NCI-H1417 treated with DMSO at 0.1 percent for 48 hours (cell line): ENCODE results near the gene AGO1.
"Not testable (repeated sequence)": the region's sequence is repeated elsewhere in the genome, so short reads cannot be mapped to it uniquely, and the experiment has no call there.

Experiments used
- DNase-seq: peaks from one replicate; lab custom pipeline; 2025; lab: John Stamatoyannopoulos, UW

Gene AGO1

DNA sequence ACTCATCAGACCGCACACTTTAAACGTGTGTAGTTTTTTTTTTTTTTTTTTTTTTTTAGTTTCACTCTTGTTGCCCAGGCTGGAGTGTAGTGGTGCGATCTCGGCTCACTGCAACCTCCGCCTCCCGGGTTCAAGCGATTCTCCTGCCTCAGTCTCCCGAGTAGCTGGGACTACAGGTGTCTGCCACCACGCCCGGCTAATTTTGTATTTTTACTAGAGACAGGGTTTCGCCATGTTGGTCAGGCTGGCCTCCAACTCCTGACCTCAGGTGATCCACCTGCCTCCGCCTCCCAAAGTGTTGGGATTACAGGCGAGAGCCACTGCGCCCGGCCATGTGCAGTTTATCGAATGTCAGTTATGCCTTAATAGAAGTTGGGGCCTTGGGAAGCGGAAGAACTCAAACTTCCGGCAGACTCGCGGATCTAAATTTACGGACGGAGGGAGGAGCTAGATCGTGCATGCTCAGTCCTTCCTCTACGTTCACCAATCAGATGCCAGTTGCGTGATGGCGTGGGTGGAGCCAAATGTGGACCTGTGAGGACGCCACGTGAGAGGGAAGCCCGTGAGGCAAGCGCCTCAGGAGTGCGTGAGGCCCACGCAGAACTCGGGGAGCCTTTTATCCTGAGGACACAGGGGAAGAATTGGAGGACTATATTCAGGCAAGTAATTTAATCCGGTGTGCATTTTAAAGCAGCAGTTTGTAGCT, 13.6 kb upstream of the AGO1 start:
- not testable (repeated sequence) for DNase-seq

DNA sequence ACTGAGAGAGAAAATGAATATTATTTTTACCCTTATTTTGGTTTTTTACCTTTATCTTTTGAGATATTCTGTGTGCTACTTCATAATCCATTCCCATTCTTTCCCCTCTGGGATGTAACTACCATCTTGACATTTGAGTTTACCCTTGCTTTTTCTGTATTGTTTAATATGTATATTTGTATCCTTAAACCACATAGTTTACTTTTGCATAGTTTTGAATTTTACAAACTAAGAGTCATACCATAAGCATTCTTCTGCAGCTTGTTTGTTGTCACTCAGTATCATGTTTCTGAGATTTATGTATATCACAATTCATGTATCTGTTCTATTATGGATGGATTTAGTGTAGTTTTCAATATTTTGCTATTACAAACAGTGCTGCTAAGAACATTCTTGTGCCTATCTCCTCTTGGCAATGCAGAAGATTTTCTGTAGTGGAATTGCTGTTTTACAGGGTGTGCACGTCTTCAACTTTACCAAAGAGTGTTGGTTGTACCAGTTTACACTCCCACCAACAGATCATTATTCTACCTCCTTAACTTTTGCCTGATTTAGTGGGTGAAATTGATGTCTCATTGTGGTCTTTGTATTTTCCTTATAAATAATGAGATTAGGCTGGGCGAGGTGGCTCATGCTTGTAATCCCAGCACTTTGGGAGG, 12.2 kb upstream of the AGO1 start:
- DNase-seq, result no peak

DNA sequence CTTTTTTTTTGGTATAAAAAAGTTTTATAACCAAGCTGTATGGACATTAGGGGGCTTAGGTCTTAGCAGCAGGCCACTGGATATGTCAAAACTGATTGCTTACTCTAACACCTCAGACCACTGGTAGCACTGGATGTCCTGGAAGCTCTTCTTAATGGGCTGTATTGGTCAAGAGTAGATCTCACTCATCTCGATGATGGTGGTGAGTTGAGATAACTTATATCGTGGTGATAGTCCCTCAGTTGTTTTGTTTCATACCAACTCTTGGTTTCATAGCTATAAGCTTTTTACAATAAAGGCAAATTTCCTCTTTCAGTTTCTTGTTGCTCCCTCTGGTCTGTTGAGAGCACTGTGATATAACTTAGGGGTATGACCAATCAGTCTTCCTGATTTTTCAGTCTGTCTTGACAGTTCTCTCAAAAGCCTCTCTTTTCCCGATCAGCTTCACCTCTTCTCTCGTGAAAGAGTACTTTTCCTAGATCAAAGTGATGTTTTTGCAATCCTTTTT, 9.7 kb upstream of the AGO1 start:
- DNase-seq, result no peak

DNA sequence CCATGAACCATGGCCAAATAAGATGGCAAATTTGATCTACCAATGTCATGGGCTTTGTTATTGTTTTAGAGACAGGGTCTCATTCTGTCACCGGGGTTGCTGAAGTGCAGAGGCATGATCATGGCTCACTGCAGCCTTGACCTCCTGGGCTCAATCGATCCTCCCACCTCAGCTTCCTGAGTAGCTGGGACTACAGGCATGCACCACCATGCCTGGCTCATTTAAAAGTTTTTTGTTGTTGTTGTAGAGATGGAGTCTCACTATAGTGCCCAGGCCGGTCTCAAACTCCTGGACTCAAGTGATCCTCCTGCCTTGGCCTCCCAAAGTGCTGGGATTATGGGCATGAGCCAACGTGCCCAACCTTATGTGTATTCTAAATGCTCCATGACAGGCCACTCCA, 8.9 kb upstream of the AGO1 start:
- not testable (repeated sequence) for DNase-seq

DNA sequence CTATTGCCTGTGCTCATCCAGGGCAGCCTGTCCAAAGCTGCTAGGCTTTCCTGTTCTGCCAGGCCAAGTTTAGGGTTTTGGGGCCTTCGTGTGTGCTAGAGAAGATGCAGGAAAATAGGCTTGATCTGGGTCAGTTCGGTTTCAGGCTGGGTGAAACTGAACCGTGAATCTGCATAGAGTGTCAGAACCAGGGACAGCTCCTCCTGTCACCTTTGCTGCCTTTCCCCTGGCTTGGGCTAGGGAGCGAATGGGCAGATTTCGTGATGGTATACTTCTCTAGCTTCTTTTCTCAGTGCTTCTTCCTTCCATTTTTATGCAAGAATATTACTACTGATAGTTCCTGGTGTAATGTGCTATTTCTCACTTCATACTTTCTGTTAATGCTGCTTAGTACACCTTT, 6.0 kb upstream of the AGO1 start:
- DNase-seq, result no peak

DNA sequence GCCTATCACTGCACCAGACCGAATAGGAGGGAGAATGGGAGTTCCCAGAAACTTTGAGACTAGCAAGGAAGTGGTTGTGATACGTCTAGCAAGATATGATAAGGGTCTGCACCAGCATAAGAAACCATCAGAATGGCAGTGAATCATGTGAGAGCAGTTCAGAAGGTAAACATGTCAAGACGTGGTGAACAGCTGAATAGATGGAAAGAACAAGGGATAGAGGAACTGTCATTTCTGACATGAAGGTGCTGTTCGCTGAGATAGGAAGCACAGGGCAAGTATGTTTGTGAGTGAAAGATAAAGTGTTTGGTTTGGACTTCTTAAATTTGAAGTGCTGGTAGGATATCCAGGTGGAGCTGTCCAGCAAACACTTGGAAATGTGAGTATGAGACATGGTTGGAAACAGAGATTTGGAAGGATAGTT, 1.1 kb upstream of the AGO1 start:
- no peak for DNase-seq

DNA sequence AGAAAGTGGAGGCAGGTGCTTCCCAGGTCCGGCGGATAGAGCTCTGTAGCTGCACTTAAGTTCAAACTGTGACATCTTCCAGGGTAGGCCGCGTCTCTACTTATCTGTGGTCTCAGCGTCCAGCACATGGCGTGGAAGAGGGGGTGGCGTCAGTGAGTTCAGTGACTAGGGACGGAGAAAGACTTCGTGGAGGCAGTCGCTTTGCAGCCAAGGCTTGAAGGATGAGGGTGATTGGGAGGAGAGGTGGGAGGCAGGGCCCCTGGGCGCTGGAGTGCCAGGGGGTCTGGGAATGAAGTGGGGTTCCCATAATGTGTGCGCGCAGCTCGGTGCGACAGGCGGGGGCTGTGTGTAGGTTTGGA, 444 bp upstream of the AGO1 start:
- no peak for DNase-seq

DNA sequence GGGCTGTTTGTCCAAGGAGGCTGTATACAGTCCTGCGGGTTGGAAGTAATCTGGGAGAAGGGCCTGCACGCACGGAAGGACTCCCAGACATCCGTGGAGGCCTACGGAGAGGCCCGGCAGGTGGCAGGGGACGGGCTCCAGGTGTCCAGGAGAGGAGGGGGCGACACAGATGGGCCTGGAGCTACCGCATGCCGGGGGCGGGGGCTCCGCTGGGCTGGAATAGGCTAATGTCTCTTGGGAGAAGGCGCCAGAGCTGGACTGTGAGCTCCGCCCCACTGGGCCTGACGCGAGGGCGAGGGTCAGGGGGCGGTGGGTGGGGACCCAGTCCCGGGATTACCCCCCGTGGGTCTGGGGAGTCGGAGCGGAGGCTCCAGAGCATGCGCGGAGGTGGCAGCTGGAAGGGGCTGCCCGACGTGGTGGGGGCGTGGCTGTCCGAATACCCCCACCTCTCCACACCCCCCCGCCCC, 659 bp downstream of the AGO1 start:
- no peak for DNase-seq

DNA sequence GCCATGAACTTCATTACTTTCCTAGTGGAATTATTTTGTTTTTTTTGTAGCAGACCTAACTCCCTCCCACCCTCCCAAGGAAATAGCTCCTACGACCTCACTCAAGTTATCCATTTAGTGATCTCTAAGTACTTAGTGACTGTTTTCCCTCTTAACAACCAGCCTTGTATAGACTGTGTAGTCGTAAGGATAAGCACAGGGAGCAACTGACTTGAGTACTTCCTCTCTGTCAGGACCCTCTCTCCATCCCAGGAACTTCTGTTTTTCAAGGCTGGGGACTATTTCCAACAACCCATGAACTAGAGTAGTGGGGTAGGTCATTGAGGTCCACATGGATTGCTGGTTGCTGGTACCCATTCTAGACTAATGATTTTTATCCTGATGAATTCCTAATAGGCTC, 1.9 kb downstream of the AGO1 start:
- no peak for DNase-seq

DNA sequence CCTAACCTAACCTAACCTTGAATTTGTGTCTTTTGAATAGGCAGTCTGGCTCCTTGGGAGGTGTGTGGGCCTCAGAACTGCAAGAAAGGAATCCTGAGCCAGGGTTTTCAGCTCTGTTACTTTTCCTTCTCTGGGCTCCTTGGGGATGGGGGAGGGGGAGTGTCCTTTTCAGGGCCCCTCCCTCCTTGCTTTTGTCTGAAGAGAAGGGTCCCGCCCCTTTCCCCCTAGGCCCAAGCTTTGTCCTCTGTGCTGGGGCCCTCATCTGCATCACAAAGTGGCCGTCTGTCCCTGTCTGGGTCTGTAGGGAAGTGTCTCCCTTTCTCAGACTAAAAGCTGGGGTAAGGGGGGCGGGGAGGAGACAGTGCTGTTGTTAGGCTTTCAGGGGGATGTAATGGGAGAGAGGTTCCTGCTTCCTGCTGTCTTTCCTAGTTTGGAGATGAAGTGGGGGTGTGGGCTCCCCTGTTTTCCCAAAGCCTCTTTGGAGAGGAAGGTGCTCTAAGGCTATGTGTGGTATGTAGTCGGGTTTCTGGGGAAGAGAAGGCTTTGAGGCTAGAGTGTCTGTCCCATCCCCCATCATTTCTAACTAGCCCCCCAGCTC, 3.1 kb downstream of the AGO1 start:
- no peak for DNase-seq

DNA sequence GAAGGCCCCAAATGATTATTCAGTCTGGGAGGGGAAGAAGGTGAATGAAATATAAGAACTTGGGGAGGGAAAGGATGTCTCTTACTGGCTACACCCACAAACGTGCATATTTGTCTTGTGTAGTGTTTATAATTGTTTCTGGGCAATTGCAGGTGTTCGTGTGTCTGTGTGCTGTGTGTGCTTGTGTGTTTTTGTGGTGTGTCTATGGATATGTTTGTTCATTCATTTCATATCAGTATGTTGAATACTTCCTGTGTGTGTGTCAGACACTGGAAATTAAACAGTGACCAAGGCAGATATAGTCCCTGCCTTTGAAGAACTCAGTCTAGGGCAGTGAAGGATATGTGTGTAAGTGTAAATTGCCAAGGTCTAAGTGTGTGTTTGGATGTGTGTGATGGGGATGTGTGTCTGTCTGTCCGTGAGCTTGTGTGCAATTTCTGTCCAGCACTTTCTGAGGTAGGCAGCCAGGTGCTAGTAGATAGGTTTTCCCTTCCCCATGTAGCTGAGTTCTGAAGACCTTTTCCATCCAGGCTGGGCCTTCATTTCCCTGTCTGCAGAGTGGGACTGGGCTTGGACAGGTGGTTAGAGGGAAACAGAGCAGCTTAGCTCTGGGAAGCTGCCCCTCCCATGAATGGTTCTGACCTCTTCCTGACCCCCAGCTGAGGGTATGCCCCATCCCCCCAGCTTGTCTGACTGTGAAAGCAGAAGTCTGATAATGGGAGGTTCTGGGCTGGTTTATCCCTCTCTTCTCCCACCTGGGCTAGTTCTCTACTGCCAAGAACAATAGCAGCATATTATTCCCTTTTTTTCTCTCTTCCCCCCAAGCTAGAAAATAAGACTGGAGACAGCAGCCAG, 3.8 kb downstream of the AGO1 start:
- DNase-seq, result no peak

DNA sequence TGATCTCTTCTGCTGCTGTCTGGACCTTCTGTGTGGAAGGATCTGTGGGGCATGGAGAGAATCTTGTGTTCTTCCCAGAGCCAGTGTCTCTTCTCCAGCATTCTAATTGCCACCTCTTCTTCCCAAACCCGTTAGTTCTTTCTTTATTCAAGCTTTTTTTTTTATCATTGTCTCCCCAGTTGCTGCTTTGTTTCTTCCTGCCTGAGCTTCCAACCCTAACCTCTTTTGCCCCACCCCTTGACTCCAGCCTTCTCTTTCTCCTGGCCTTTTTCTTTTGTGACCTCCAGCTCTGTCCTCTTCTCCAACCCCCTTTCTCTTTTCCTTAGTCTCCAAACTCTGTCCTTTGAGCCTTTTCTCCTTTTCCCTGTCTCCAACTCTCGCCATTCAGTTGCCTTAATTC, 4.5 kb downstream of the AGO1 start:
- no peak for DNase-seq

DNA sequence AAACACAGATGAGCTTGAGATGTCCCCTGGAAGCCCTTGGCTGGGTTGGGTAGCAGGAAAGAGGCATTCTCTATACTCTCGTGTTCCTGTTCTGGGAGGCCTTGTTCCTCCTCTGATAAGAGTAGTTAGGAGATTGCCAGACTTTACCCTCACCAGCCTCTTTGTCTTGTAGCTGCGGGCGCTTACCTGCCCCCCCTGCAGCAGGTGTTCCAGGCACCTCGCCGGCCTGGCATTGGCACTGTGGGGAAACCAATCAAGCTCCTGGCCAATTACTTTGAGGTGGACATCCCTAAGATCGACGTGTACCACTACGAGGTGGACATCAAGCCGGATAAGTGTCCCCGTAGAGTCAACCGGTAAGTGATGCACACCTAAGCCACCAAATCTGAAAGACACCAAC, 5.2 kb downstream of the AGO1 start:
- DNase-seq, result no peak

DNA sequence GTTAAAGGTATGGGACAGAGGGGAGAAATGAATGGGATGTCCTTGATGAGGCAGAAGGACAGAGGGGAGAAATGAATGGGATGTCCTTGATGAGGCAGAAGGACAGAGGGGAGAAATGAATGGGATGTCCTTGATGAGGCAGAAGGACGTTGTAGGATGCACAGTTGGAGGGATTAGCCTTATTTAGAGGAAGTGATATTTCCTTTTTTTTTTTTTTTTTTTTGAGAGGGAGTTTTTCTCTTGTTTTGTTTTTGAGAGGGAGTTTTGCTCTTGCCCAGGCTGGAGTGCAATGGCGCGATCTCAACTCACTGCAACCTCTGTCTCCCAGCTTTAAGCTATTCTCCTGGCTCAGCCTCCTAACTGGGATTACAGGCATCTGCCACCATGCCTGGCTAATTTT, 6.0 kb downstream of the AGO1 start:
- DNase-seq, result not testable (repeated sequence)

DNA sequence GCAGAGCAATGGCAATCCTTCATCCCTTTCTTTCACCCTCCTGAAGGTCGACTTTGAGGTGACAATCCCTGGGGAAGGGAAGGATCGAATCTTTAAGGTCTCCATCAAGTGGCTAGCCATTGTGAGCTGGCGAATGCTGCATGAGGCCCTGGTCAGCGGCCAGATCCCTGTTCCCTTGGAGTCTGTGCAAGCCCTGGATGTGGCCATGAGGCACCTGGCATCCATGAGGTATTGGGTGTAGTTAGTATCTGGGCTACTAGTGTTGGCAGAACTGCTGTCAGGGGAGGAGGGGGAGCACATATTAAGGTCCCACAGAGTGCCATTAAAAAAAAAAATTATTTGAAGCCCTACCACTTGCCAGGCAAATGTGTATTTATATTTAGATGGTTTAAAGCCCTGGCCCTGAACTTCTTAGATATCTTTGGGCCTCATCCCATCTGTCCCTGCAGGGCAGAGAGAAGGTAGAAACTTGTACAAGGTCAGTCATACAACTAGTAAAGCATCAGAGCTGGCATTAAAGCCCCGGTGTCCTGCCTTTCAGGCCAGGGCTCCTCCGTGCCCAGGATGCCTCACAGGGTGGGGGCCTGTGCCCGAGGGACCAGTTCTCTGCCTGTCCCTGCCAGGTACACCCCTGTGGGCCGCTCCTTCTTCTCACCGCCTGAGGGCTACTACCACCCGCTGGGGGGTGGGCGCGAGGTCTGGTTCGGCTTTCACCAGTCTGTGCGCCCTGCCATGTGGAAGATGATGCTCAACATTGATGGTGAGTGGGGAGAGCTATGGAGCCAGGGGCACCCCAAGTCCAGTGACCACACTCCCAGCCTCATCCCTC, 10.3 kb downstream of the AGO1 start:
- DNase-seq, result no peak

DNA sequence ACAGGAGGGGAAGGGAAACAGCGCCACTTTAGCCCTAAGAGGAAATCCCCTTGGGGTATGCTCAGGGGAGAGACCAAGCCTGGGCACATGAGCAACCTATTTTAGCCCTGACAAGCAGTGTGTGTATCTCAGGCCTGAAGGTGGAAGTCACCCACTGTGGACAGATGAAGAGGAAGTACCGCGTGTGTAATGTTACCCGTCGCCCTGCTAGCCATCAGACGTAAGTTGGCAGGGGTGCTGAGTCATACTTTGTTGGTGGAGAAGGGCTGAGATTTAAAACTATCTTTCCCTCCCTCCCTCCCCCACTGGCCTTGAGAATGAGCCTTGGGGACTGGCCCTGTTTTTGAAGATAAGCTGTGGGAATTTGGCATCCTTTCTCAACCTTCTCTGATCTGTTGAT, 11.2 kb downstream of the AGO1 start:
- no peak for DNase-seq

DNA sequence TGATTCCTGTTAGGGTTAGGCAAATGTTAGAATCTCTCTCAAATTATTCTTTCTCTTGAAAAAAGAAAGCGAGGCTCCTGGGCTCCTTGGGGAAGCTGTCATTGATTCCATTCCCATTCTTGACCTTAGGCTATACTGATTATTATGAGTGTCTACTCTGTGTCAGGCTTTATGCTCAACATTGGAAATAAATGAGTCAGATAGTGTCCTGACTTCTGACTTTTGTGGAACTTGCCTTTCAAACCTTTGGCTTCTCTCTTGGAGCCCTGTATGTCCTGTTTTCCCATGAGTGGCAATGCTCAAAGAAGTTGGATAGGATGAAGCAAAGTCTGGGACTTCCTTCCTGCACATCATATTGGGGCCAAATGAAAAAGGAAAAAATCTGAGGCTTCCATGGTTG, 11.6 kb downstream of the AGO1 start:
- DNase-seq, result no peak

DNA sequence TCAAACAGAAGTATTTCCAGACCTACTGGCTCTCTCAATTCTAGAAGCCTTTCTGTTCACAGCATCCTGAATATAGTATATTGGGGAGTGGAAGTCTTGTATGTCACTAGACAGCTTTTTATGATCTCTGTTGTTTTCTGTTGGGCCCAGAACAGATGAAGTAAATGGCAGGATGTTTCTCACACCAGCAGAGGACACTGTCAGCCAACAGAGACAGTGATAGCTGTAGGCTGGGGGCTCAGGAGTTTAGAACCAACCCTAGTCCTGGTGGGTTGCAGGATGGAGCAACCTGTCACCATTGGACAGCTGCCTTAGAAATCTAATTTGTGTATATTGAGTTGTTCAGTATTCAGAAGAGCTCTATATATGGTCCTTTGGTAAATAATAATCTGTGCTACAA, 16.9 kb downstream of the AGO1 start:
- DNase-seq, result no peak

DNA sequence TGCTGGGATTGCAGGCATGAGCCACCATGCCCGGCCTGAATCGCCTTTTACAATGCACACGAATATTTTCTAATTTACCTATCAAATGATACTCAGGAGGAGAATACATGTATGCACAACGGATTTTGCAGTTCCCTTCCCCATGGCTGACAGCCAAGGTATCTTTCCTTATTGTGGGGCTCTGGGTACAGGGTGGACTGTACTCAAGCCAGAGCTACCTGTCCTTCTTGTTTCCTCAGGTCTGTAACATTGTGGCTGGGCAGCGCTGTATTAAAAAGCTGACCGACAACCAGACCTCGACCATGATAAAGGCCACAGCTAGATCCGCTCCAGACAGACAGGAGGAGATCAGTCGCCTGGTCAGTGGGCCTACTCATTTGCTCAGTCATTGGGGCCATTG, 18.2 kb downstream of the AGO1 start:
- no peak for DNase-seq

DNA sequence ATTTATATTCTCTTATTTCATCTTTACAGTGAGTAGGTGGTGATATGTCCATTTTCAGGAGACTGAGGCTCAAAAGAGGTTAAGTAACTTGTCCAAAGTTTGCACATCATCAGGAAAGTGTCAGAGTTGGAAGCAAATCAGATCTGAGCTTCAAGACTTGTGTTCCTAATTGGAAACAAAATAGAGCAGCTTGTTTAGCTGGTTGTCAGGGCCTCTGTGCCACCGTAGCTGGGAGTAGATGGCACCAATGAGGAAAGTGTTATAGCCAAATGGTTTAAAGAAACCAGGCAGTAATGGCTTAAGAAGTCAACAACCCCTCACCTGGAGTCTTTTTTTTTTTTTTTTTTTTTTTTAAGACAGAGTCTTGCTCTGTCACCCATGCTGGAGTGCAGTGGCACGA, 19.7 kb downstream of the AGO1 start:
- DNase-seq, result no peak

DNA sequence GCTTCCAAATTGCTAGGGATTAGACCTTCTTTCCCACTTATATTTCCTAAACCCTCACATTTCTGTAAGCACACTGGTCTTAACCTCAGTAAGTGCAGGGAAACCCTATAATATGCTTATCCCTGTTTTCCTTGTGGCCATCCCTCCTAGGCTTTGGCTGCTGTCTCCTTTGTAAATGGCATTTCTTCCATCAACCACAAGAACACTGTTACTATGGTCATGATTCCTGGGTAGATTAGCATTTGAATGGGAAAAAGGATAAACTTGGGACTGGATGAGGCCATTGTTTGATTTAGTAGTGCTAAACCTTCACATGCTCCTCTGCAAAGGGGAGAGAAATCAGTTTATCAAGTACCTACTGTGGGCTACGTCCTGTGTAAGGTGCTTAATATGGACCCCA, 31.7 kb downstream of the AGO1 start:
- no peak for DNase-seq

DNA sequence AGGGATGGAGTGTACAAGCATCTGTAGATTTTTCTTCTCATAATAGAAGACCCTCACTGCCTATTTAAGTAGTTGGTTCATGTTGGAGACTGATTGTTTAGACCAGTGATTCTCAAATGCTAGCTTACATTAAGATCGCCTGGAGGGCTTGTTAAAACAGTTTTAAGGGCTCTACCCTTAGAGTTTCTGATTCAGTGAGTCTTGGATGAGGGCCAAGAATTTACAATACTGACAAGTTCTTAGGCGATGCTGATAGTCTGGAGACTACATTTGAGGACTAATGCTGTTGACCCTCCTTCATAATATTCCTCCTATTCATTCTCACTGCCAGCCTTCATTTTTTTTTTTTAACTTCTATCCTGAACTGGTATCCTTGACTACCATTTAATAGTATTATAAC, 32.7 kb downstream of the AGO1 start:
- no peak for DNase-seq
